GM19328 (cell line): ENCODE measurements around the gene RAB40B.

Experiments
- ATAC-seq: cut with Tn5 transposase; IDR thresholded peaks from one replicate; pipeline ENCODE4 v1.9.1; 2021; ENCODE audit warnings: mild to moderate bottlenecking, moderate library complexity; ENCODE audit not compliant: unreplicated experiment

Gene RAB40B

DNA sequence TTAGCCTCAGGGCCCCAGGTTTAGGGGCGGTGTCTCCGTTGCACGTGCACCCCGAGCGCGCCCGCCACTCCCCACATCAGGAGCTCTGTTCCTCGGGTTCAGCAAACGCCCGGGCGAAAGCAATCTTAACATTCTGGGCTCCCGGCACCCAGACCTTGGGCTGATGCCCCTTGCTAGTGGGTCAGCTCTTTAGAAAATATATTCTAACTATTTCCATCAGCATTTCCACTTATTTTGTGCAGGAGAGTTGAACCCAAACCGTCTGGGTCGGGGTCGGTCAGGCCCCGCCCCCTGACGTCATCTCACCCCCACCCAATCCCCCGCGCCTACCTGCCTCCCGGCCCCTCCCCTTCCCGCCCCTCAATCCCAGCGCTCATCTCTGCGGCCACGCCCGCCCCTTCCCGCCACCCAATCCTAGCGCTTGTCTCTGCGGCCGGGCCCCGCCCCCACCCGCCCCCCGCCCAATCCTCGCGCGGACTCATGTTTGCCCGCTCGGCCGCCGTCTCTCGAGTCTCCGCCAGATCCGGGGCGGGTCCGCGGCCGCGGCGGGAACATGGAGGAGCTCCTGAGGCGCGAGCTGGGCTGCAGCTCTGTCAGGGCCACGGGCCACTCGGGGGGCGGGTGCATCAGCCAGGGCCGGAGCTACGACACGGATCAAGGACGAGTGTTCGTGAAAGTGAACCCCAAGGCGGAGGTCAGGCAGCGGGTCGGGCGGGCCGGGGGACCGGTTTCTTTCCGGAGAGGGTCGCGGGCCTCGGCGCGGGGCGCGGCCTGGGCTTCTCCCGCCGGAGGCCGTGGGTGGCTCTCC lies 17.9 kb upstream of the RAB40B start, which contains the start of gene FN3KRP:
FN3KRP (plus strand) TSS at position 504 of the 808 bp plus-strand sequence; CDS start at position 554, 50 bp downstream.
- no peak for ATAC-seq

GRCh38 chr17:82713071-82713723 lies 14.7 kb upstream of the RAB40B start:
- ATAC-seq: no peak

GRCh38 chr17:82710499-82711232 lies 12.2 kb upstream of the RAB40B start:
- no peak for ATAC-seq

GRCh38 chr17:82709676-82710498 lies 11.4 kb upstream of the RAB40B start:
- no peak for ATAC-seq

GRCh38 chr17:82709024-82709675 lies 10.7 kb upstream of the RAB40B start:
- no peak for ATAC-seq

- no peak for ATAC-seq
These were observed 7.3 kb upstream of the RAB40B start for GRCh38 chr17:82705756-82706155.

- no peak for ATAC-seq
These were observed 6.4 kb upstream of the RAB40B start for GRCh38 chr17:82704886-82705285.

DNA sequence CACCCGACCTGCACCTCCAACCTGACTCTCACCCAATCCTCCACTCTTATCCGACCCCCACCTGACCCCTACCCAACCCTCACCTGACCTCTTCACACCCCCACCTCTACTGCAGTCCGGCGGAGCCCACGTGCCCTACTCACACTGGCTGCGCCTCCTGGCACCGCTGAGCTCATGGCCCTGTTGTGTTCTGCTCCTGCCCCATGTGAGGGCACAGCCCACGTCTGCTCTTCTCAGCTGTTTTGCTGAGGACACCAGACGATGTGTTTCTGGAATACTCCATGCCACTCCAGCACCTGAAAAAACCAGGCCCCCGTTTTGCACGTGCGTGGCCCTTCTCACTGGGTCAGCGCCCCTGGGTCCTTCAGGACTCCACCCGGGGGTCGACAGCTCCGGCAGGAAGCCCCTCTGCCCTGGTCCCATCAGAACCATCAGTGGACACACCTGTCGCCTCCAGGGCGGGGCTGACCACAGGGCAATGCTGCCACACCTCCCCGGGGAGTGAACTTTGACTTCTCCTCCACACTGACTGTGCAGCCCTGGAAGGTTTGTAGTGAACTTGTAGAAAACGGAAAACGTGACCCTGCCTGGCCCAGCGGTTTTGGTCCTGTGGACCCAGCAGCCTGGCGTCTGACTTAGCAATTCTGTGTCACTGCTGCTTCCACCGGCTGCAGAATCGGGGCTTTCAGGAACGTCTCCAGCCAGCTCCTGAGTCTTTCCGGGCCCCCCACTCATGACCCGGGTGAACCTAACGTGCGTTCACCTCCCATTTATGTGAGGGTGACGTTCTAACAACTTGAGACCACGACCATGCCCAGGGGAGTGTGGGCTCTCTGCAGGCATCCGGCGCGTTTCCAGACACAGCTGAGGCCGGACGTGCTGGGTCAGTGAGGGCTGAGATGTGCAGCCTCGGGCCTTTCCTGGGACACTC lies 5.7 kb upstream of the RAB40B start:
- no peak for ATAC-seq

GRCh38 chr17:82703036-82703745 lies 4.7 kb upstream of the RAB40B start:
- no peak for ATAC-seq

- ATAC-seq: no peak
These were observed 3.9 kb upstream of the RAB40B start for GRCh38 chr17:82702231-82702927.

- ATAC-seq: no peak
These were observed 1.1 kb upstream of the RAB40B start for GRCh38 chr17:82699551-82699950.

GRCh38 chr17:82698974-82699442 lies 510 bp upstream of the RAB40B start:
- ATAC-seq: no peak

DNA sequence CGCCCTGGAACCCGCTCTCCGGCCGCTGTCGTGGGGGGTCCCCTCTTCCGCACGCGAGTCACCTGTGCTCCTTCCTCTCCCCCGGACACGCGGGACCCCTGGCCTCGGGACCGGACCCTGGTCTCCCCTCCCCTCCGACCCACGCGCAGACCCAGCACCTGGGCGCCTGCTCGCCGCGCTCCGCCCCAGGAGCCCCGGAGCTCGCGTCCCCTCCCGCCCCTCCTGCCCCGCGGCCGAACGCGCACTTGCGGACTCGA lies 762 bp downstream of the RAB40B start:
- ATAC-seq: no peak

DNA sequence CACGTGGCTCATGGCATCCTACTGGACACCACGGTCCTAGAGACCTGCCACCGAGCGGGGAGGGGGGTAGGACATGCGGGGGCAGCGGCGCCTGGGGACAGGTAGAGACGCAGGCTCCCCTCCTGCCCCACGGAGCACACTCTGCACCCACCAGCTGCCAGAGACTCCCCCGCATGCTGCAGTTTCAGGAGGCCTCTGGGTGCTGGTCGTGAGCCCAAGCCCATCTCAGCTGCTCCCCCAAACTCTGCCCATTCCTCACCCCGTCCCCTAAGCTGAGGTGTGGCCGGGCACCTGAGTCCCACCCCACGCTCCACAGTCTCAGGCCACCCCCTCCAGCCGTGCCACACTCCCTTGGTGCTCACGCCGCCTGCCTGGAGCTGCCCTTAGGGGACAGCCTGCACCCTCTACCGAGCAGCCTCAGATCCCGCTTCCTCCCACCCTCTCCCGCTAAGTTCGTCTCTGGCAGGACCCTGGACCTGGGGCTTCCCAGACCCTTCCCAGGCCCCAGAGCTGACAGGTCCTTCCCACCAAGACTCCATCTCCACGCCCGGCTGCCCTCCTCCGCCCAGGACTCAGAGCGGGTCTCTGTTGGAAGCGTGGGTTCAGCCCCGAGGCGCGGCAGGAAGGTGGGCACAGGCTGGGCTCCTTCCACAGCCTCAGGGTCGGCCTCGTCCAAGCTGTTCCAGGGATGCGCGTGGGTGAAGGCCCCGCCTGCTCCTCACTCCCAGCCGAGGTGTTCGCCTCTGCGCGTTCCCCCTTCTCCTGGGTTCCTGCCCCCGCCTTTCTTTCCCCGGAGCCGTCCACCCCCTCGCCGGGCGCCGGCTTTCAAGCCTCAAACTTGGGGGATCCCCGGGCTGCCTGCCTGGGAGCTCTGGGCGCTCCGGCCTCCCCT lies 1.3 kb downstream of the RAB40B start:
- no peak for ATAC-seq

- ATAC-seq: no peak
These were observed 2.2 kb downstream of the RAB40B start for GRCh38 chr17:82696259-82696658.

- ATAC-seq: no peak
These were observed 3.9 kb downstream of the RAB40B start for GRCh38 chr17:82694647-82695046.
